Fibroblast of lung (primary cell): ENCODE measurements around the gene SESN2.

Experiments
- CTCF ChIP-seq, 2 donors: IDR thresholded peaks in 1 of 2; conservative IDR thresholded peaks in 1 of 2; 1 replicate in 1 of 2; 2 replicates in 1 of 2; pipeline ENCODE4 v1.5.1; 2011 to 2012; ENCODE audit warnings: low read length in 2 of 2, control low read depth in 1 of 2, inconsistent platforms in 1 of 2, low read depth in 1 of 2, mild to moderate bottlenecking in 1 of 2
- EZH2 ChIP-seq: IDR thresholded peaks from 2 replicates; pipeline ENCODE4 v1.5.1; 2012; ENCODE audit warnings: low read length, control low read depth, mild to moderate bottlenecking; ENCODE audit errors: missing control alignments

- no peak for TF ChIP-seq EZH2
- TF ChIP-seq CTCF (conservative IDR thresholded peaks at IDR 0.05 in 1 of 2, IDR thresholded peaks at IDR 0.05 in 1 of 2; ENCODE audit: low read depth in 1 of 2, low read length in 2 of 2), result no peak
Measured at GRCh38 chr1:28266920-28267322, 7.6 kb downstream of the SESN2 start.
